Measurements from ENCODE around the gene XK. TPM values are rescaled to one million over a fixed set of nuclear protein-coding genes. Genes with fewer than 3 reads are reported as not detected.
"Not testable (repeated sequence)": the region's sequence is repeated elsewhere in the genome, so short reads cannot be mapped to it uniquely, and the experiment has no call there.

The XK gene
- total RNA-seq, 1 donor = 0.09 TPM

- no peak for TF ChIP-seq CTCF (IDR thresholded peaks at IDR 0.05; ENCODE audit: insufficient read depth, low read length)
- H3K4me3 ChIP-seq (ENCODE audit: low read depth, low read length) = no peak overlapping the region
- no peak for DNase-seq (ENCODE audit: low read depth)
Measured at GRCh38 chrX:37759878-37760418, 74.4 kb downstream of the XK start.

- no peak for TF ChIP-seq CTCF (IDR thresholded peaks at IDR 0.05; ENCODE audit: insufficient read depth, low read length)
- DNase-seq (ENCODE audit: low read depth) = no peak
Measured at GRCh38 chrX:37763400-37763799, 77.8 kb downstream of the XK start.

GRCh38 chrX:37765507-37765906 lies 79.9 kb downstream of the XK start:
- no peak overlapping the region for H3K4me3 ChIP-seq (ENCODE audit: low read depth, low read length)
- no peak for TF ChIP-seq CTCF (IDR thresholded peaks at IDR 0.05; ENCODE audit: insufficient read depth, low read length)
- DNase-seq (ENCODE audit: low read depth) = no peak

More at GRCh38 chrX:37763400-37763799, 77.8 kb downstream of the XK start:
- no peak overlapping the region for H3K4me3 ChIP-seq (ENCODE audit: low read depth, low read length)

GRCh38 chrX:37767430-37767829 lies 81.8 kb downstream of the XK start:
- TF ChIP-seq CTCF (IDR thresholded peaks at IDR 0.05; ENCODE audit: insufficient read depth, low read length) = no peak
- no peak for DNase-seq (ENCODE audit: low read depth)
- no peak overlapping the region for H3K4me3 ChIP-seq (ENCODE audit: low read depth, low read length)

GRCh38 chrX:37768866-37769265 lies 83.3 kb downstream of the XK start:
- not testable (repeated sequence) for DNase-seq (ENCODE audit: low read depth); H3K4me3 ChIP-seq (ENCODE audit: low read depth, low read length)

GRCh38 chrX:37776283-37776986 lies 90.8 kb downstream of the XK start:
- no peak for TF ChIP-seq CTCF (IDR thresholded peaks at IDR 0.05; ENCODE audit: insufficient read depth, low read length)
- H3K4me3 ChIP-seq (ENCODE audit: low read depth, low read length) = no peak overlapping the region

GRCh38 chrX:37776987-37777325 lies 91.4 kb downstream of the XK start:
- no peak for DNase-seq (ENCODE audit: low read depth)
- no peak for TF ChIP-seq CTCF (IDR thresholded peaks at IDR 0.05; ENCODE audit: insufficient read depth, low read length)
- no peak overlapping the region for H3K4me3 ChIP-seq (ENCODE audit: low read depth, low read length)

More at GRCh38 chrX:37776283-37776986, 90.8 kb downstream of the XK start:
- DNase-seq (ENCODE audit: low read depth) = no peak
